Suprapubic skin (tissue), 3 donors: ENCODE data around the gene ASIC4.

Experiments used
- POLR2A ChIP-seq, 2 donors: fragments of 450-650 bp; IDR thresholded peaks; one replicate each; pipeline ENCODE4 v1.6.1; 2017; ENCODE audit warnings: antibody characterized with exemption in 2 of 2, mild to moderate bottlenecking in 2 of 2, moderate library complexity in 2 of 2
- TF ChIP-seq, protein P1 (sequence below), 2 donors: fragments of 200-600 bp in 1 of 2; fragments of 450-650 bp in 1 of 2; sonication (generic) in 1 of 2; IDR thresholded peaks; one replicate each; pipeline ENCODE4 v1.5.1; 2016 to 2019; ENCODE audit warnings: antibody characterized with exemption in 2 of 2, mild to moderate bottlenecking in 1 of 2, moderate library complexity in 1 of 2

GRCh38 chr2:219560037-219560892 is 46.0 kb downstream of the ASIC4 start:
- TF ChIP-seq, protein P1, sequence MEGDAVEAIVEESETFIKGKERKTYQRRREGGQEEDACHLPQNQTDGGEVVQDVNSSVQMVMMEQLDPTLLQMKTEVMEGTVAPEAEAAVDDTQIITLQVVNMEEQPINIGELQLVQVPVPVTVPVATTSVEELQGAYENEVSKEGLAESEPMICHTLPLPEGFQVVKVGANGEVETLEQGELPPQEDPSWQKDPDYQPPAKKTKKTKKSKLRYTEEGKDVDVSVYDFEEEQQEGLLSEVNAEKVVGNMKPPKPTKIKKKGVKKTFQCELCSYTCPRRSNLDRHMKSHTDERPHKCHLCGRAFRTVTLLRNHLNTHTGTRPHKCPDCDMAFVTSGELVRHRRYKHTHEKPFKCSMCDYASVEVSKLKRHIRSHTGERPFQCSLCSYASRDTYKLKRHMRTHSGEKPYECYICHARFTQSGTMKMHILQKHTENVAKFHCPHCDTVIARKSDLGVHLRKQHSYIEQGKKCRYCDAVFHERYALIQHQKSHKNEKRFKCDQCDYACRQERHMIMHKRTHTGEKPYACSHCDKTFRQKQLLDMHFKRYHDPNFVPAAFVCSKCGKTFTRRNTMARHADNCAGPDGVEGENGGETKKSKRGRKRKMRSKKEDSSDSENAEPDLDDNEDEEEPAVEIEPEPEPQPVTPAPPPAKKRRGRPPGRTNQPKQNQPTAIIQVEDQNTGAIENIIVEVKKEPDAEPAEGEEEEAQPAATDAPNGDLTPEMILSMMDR (IDR thresholded peaks at IDR 0.05) = peak in 1 of 2 donors; percentile 89
- no peak for TF ChIP-seq POLR2A (IDR thresholded peaks at IDR 0.05)
